Right lung (tissue), 5 donors: ENCODE results near the gene SYVN1. TPM values are rescaled to one million over a fixed set of nuclear protein-coding genes. Genes with fewer than 3 reads are reported as not detected.
A peak's percentile ranks its signal among the peaks of the same experiment; 100 is the strongest.

ENCODE experiments used
- DNase-seq, 2 donors: peaks; one replicate each; pipeline ENCODE4 v3.0.0-alpha.2; 2013
- polyA plus RNA-seq, 5 donors: library from polyadenylated mRNA; unstranded; fragments of 120-200 nt; gene quantifications; one replicate each; pipeline versions ENCODE4 v1.2.1 to v1.2.3, GENCODE V29; 2013; ENCODE audit warnings: inconsistent platforms in 1 of 5, low replicate concordance in 1 of 5; ENCODE audit not compliant: insufficient read length in 5 of 5, insufficient read depth in 1 of 5

The SYVN1 gene
- polyA plus RNA-seq, 5 donors, result 39.1 to 50.0 (median 49.1) TPM

DNA sequence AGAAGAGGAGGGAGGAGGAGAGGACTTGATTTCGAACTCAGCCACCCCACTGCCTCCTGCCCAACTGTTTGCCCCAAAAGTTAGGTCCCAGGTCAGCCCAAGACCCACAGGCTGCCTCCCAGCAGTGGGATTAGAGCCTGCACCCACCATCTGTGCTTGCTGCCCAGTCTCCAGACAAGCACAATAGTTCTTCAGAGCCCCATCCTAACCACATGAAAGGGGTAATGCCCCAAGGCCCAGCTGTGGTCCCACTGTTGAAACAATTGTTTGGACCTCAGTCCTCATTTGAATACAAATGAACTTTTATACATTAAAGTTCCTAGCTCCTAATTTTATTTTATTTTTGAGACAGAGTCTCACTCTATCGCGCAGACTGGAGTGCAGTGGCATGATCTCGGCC lies 43.7 kb downstream of the SYVN1 start:
- DNase-seq, result no peak

DNA sequence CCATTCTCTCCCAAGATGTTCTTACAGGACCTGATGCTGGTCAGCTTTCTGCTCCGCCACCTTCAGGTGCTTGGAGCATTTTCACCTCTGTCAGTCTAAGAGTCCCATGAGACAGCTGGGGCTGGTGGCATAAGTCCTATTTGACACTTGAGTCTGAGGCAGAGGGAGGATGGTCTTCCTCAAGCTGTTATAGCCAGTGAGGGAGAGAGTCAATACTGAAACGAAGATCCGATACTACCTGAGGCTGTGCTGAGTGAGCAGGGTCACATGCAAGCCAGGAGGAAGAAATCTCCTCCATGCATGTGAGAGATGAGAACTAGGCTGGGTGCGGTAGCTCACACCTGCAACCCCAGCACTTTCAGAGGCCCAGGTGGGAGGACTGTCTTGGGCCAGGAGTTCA lies 44.7 kb downstream of the SYVN1 start:
- DNase-seq, result no peak

- DNase-seq, result no peak
Measured at GRCh38 chr11:65087827-65088226, 46.5 kb downstream of the SYVN1 start.

- no peak for DNase-seq
Measured at GRCh38 chr11:65087216-65087615, 47.1 kb downstream of the SYVN1 start.

DNA sequence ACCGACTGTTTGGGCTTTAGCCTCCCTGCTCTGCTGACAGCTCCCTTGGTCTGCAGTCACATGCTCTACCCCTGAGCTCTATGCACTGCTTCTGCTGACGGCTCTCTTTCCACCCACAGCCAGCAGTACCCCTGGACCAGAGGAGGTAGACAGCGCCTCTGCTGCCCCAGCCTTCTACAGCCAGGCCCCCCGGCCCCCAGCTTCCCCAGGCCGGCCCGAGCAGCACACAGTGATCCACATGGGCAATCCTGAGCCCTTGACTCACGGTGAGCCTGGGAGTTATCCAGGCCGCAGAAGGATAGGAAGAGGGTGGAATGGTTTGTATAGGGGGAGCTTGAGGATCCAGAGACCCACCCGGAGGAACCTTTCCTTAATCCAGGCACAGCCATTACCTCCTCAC lies 47.5 kb downstream of the SYVN1 start:
- DNase-seq, result no peak

- no peak for DNase-seq
Measured at GRCh38 chr11:65085446-65085845, 48.9 kb downstream of the SYVN1 start.

- no peak for DNase-seq
Measured at GRCh38 chr11:65084598-65085375, 49.5 kb downstream of the SYVN1 start.

DNA sequence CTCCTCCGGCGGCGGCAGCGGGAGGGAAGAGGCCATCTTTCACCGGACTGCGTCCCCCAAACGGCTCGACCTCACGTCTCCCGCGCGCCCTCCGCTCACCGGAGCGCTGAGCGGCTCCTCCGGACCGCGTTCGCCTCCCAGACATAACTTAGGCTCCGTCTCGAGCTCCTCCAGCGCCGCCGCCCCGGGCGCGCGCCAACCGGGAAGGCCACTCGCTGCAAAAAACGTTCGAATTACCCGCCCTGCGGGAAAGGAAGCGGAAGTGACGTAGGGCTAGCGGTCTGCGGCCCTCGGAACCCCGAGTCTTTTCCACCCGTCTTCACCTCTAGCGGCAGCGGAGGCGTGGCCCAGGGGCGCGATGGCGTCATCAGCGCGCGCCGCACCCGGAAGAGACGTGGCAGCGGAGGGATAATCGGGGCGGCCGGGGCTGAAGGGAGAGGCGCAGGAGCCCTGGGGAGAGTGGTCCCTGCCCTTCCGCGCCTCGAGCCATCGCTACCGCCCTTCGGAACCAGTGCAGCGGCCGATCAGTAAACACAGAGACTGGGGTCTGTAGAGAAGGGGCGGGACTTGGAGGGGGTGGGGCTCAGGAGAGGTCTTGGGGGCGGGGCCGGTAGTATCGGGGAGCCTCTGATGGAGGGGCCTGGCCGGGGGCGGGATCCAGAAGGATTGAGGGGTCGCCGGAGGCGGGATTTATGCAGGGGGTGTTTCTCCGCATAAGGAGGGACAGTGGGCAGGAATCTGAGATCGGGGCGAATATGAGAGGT lies 50.3 kb downstream of the SYVN1 start, which contains the start of the genes CDCA5 and ZFPL1:
CDCA5 (minus strand) TSS at position 207 of the 764 bp plus-strand sequence; CDS start at position 145, 62 bp downstream.
ZFPL1 (plus strand) TSS at position 389 of the 764 bp plus-strand sequence. CDS start 477 bp downstream, outside the sequence.
- DNase-seq, result peak; percentile 94 to 95

GRCh38 chr11:65083134-65083833 lies 51.0 kb downstream of the SYVN1 start:
- DNase-seq, result no peak

- DNase-seq, result no peak
Measured at GRCh38 chr11:65078786-65079342, 55.5 kb downstream of the SYVN1 start.

DNA sequence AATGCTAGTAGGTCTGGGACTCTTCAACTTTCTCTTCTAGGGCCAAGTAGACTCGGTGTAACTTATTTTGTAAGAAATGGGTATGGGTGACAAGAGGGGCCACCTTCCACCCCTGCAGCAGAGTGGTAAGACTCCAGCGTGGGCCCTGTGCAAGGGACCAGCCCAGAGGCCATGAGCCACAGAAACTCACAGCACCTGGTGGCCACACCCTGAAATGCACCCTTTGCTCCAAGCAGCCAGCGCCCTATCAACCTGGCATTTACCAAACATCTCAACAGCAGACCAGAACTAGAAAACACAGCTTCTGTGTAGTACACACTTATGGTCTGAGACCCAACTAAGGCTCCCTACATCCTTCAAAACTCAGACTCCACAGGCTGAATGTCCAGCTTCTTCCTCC lies 56.2 kb downstream of the SYVN1 start:
- DNase-seq, result no peak

DNA sequence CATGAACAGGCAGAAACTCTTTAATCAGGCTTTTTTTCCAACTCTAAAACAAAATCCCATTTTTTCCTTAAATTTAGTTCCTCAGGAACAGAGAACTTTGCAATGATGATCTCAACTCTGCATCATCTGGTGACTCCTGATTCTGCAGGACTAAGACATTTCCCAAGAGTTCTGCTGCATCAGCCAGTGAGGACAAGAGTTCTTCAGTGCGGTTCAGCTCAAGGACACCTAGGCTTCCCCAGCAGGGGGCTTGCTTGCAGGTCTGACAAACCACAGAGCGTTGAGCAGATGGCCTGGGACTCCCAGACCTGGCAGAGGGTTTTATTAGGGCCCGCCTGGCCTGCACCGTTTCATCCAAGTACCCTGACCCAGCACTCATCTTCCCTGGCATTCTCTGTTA lies 56.9 kb downstream of the SYVN1 start:
- no peak for DNase-seq

Other genes with a start within 250 kb of the SYVN1 start
- gene ATG2A, start 217.3 kb downstream of the SYVN1 start, polyA plus RNA-seq, result 10 to 100 TPM; 10.3 to 25.1 (median 15.9) TPM
- gene PPP2R5B, start 209.8 kb downstream of the SYVN1 start, polyA plus RNA-seq, result 10 to 100 TPM; 10.4 to 18.2 (median 13.5) TPM
- under 1 TPM in 3 of 5 donors, not detected in 2; 0.15 to 0.27 (median 0.24) TPM for gene GPHA2, start 198.6 kb downstream of the SYVN1 start, polyA plus RNA-seq
- not detected for gene MAJIN, start 162.4 kb downstream of the SYVN1 start, polyA plus RNA-seq
- gene BATF2, start 137.5 kb downstream of the SYVN1 start, polyA plus RNA-seq, result 1 to 10 TPM; 3.3 to 4.3 (median 3.9) TPM
- 10 to 100 TPM; 39.1 to 77.6 (median 48.9) TPM for gene ARL2, start 120.4 kb downstream of the SYVN1 start, polyA plus RNA-seq
- gene SNX15, start 107.1 kb downstream of the SYVN1 start, polyA plus RNA-seq, result 10 to 100 TPM; 19.8 to 29.3 (median 24.4) TPM
- 10 to 100 TPM in 3 of 5 donors, 1 to 10 TPM in 2; 8.9 to 16.8 (median 10.4) TPM for gene SAC3D1, start 93.3 kb downstream of the SYVN1 start, polyA plus RNA-seq
- 10 to 100 TPM; 12.0 to 21.2 (median 16.5) TPM for gene NAALADL1, start 76.0 kb downstream of the SYVN1 start, polyA plus RNA-seq
- gene CDCA5, start 50.5 kb downstream of the SYVN1 start, polyA plus RNA-seq, result 10 to 100 TPM; 12.9 to 25.1 (median 17.9) TPM
- gene ZFPL1, start 50.3 kb downstream of the SYVN1 start, polyA plus RNA-seq, result 10 to 100 TPM; 23.5 to 35.3 (median 29.7) TPM
- 100 to 1,000 TPM in 2 of 5 donors, 10 to 100 TPM in 3; 84.5 to 148 (median 99.6) TPM for gene VPS51, start 38.3 kb downstream of the SYVN1 start, polyA plus RNA-seq
- gene TM7SF2, start 22.6 kb downstream of the SYVN1 start, polyA plus RNA-seq, result 10 to 100 TPM; 18.0 to 27.0 (median 20.6) TPM
- 1 to 10 TPM; 3.7 to 9.9 (median 4.5) TPM for gene ZNHIT2, start 16.8 kb downstream of the SYVN1 start, polyA plus RNA-seq
- gene FAU, start 12.4 kb downstream of the SYVN1 start, polyA plus RNA-seq, result 1,000 to 10,000 TPM in 1 of 5 donors, 100 to 1,000 TPM in 4; 725 to 1,079 (median 855) TPM
- gene MRPL49, start 12.2 kb downstream of the SYVN1 start, polyA plus RNA-seq, result 10 to 100 TPM; 40.7 to 48.7 (median 43.5) TPM
- under 1 TPM in 1 of 5 donors, not detected in 4; 0.10 TPM for gene SPDYC, start 35.7 kb upstream of the SYVN1 start, polyA plus RNA-seq
- gene CAPN1, start 47.4 kb upstream of the SYVN1 start, polyA plus RNA-seq, result 100 to 1,000 TPM in 1 of 5 donors, 10 to 100 TPM in 4; 60.7 to 100 (median 86.2) TPM
- gene POLA2, start 127.4 kb upstream of the SYVN1 start, polyA plus RNA-seq, result 10 to 100 TPM; 18.5 to 29.2 (median 27.0) TPM
- gene CDC42EP2, start 180.3 kb upstream of the SYVN1 start, polyA plus RNA-seq, result 10 to 100 TPM in 2 of 5 donors, 1 to 10 TPM in 3; 1.9 to 13.9 (median 8.4) TPM
- gene DPF2, start 199.3 kb upstream of the SYVN1 start, polyA plus RNA-seq, result 10 to 100 TPM; 75.8 to 100.0 (median 84.9) TPM
- gene TIGD3, start 220.2 kb upstream of the SYVN1 start, polyA plus RNA-seq, result under 1 TPM; 0.10 to 0.28 (median 0.21) TPM
- gene SLC25A45, start 248.1 kb upstream of the SYVN1 start, polyA plus RNA-seq, result 10 to 100 TPM in 4 of 5 donors, 1 to 10 TPM in 1; 9.8 to 14.5 (median 13.3) TPM